ENCODE data around the gene ANKRD44.
"Not testable (repeated sequence)": the region's sequence is repeated elsewhere in the genome, so short reads cannot be mapped to it uniquely, and the experiment has no call there.

Gene ANKRD44

DNA sequence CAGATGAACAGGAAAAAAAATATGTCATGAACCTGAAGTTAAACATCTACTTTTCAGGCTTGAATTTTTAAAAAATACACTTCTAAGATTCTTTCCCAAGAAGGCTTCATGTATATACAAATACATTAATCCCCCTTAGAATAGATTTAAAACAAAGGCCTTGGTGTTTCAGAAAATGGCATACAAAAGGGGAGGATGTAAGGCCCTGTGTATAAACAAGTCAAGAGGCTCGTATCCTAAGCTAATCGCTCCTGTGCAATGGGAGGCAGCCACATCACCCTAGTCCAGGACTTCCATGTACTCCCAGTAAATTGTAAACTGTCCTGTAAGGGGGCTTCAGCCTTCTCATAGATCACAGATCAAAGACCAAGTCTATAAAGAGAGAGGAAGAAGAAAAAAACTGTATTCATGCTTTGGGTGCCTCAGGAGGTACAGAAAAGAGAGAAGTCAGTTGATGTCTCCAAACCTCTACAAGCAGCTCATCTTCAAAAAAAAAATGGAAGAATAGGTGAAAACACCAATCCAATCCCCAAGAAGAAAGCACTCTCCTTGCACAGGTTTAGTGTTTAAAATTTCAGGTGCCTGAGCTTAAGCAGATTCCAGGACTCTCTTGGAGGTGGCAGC is 53.9 kb downstream of the ANKRD44 start:
- DNase-seq (ENCODE audit: low spot score), result no peak

- DNase-seq (ENCODE audit: low spot score), result no peak
Measured at GRCh38 chr2:197256021-197256420, 54.6 kb downstream of the ANKRD44 start.

DNA sequence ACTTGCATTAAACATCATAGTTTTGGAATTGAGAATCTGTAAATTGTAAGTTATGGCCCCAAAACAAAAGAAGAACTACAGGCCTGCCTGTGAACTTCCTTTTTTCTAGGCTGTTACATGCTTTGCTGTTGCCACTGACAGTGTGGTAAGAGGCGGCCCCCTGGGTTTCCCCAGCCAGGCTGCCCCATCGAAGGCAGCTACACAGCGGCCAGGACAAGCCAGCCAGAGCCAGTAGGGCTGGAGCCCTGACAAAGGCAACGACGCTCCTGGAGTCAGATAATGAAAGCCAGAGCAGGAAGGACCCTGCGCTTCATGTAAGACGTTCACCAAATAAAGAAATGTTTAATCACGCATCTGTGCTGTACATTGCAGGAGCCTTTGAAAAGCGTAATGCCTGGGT is 55.0 kb downstream of the ANKRD44 start:
- peak; percentile 11 for DNase-seq (ENCODE audit: low spot score)

DNA sequence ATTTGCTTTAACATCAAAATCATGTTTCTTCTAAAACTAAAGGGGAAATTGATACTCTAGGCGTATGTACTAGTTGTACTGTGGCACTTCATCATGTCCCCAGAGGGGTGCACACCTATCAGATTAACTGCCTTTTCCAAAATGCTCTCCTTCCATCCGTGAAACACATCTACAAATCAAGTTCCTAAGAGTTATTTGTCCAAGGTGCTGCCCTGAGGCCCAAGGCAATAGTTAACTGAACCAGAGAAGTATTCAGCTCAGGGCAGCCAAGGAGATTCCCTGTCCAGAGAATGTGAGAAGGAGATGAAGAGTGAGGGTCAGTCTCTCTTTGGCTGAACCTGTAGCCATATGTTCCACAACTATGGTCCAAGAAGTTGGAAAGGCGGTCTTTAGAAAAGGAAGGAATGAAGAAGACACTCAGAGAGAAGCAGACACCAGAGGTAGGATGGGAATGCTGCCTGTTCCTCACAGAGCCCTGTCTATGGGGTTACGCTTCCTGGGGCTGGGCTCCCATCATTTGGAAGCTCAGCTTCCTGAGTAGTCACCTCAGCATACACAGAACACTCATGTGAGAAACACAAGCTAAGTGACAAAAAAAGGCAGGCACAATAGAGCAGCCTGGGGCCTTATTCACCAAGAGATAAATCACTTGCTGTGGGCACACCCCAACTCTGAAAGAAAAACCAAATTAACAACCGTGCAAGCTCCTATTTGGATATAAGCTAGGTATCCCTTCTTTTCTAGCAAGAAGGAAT is 55.6 kb downstream of the ANKRD44 start:
- no peak for DNase-seq (ENCODE audit: low spot score)

DNA sequence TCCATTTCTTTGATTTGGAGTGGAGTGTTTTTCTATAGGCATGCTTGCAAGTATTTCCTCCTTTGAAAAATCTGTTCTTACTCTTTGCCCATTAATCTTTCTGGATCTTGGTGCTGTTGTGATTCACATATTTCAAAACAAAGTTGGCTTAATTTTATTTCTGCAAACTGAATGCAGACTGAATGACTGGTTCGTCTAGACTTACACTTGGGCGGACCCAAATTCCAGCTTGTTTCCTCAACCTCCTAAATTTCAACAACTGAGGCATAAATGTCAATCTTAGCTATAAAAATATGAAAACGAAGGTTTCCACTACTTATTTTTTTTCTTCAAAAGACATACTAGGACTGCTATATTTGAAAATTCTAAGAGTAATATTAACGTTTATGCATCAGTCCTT is 59.0 kb downstream of the ANKRD44 start:
- DNase-seq (ENCODE audit: low spot score), result no peak

DNA sequence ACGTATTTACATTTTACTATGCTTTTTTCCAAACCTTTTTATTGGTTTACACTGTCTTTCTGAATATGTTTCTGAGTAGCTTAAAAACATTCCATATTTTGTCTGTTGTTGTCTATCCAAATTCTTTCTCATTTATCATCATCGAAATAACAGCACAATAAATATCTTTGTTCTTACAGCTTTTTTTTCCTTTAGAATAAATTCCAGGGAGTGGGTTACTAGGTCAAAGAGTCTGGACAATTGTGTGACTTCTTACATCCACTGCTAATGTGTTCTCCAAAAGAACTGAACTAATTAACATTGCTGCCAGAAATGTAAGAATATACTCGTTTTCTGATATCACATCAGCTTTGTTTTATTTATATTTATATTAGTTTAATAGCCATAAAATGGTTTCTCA is 59.4 kb downstream of the ANKRD44 start:
- DNase-seq (ENCODE audit: low spot score), result no peak

GRCh38 chr2:197250084-197250397 is 60.5 kb downstream of the ANKRD44 start:
- DNase-seq (ENCODE audit: low spot score), result no peak

DNA sequence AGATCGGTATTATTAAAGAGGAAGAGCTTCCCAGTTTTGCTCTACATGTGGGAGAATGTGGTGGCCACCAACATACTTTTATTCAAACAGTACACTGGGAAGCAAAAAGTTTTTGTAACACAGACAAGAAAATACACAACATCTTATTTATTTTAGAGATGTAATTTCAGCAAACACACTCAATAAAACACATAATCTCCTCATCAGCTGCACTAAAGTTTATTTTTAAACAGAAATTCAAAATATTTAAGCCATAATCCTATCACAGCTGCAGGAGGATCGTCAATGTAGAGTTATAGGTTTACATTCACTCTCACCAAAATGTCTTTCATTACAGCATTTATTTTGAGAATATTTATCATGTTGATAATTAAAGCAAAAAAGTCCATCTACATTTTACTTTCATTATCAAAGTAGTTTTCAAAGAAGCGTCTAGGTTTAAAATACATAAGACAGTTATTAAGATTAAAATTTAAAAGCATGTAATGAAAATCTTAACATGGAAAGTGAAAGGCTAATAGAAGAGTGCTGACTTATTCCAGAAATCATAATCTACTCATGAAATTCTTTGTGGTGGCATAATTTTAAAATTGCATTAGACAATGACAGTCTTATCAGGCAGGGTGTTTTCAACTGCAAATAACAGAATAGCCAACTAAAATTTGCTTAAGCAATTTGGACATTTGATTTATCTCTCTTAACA is 61.0 kb downstream of the ANKRD44 start:
- DNase-seq (ENCODE audit: low spot score), result no peak

DNA sequence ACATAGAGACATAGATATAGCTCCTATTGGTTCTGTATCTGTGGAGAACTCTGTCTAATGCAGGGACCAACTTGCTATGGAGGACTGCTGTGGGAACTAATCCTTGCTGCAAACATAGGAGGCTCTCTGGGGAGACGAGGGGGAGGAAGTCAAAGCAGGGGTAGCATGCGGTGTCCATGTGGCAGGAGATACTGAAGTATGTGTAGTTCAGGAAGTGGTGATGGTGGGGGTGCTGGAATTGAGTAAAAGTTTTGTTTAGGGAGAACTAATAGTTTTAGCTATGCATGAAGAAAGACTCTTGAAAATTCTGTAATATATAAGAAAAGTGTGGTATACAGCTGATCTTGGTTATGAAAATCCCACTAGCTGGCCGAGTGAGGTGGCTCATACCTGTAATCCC is 62.0 kb downstream of the ANKRD44 start:
- no peak for DNase-seq (ENCODE audit: low spot score)

DNA sequence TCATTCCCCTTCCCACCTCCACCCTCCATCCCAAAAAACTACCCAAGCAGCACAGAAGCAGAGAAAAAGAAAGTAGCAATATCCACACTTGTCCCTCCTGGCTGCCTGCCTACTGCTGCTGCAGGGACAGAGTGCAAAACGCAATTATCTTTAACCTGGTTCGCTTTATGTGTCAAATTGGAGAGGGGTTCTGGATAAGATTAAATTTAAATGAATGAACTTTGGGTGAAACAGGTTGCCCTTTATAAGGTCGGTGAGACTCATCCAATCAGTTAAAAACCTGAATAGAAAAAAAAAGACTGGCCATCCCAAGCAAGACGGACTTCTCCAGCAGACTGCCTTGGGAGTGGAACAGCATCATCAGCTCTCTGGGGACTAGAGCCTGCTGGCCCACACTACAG is 62.6 kb downstream of the ANKRD44 start:
- no peak for DNase-seq (ENCODE audit: low spot score)

DNA sequence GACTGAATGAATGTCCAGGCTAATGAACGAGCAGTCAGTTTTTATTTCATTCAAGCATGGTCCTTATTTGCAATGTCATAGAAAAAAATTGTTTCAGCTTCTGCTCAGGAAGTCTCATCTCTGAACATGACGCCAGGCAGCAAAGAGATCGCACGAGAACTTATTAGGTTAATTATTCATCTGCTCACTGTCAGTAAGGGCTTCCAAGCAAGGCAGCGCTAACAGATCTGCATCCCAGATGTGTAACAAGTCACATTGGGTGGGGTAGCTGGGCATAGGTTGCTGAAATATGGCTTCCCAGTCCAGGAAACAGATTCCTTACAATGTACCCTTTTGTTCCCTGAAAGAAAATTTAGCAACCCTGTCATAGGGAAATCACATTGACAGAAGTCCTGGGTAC is 63.5 kb downstream of the ANKRD44 start:
- no peak for DNase-seq (ENCODE audit: low spot score)

- DNase-seq (ENCODE audit: low spot score), result no peak
Measured at GRCh38 chr2:197245829-197246804, 64.5 kb downstream of the ANKRD44 start.

DNA sequence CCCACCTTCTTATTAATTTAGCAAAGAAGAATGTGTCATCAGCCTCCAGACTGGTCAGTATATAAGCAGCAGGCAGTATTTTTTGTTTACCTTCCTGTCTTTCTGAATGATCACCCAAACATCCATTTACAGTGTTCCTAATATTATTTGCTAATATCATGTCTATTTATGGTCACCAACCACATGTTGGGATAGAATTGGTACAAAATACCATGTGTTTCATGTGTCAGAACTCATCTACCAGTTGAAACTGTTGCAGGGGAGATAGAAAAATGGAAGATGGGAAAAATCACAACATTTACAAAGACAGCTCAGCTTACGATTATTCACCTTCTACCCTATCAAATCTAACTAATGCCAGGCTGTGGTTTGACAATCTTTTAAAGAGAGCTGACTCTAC is 66.2 kb downstream of the ANKRD44 start:
- no peak for DNase-seq (ENCODE audit: low spot score)

DNA sequence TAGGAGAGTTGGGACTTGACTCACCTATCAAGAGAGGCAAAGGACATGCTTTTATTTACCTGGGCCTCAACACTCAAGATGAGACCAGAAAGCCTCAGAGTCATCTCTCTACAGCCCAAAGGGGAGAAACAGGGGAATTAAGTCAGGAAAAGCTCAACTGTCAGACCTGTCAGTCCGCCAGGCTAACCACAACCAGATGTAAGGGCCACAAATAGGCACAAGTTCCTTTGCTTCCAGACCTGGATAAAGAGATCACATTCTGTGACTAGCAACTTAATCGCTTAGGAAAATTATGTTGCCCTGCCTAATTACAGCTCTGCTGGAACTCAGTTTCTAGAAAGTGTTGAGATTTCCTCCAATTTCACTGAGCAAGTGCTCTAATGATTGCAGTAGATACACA is 67.9 kb downstream of the ANKRD44 start:
- no peak for DNase-seq (ENCODE audit: low spot score)

GRCh38 chr2:197241596-197241995 is 69.0 kb downstream of the ANKRD44 start:
- DNase-seq (ENCODE audit: low spot score), result no peak

DNA sequence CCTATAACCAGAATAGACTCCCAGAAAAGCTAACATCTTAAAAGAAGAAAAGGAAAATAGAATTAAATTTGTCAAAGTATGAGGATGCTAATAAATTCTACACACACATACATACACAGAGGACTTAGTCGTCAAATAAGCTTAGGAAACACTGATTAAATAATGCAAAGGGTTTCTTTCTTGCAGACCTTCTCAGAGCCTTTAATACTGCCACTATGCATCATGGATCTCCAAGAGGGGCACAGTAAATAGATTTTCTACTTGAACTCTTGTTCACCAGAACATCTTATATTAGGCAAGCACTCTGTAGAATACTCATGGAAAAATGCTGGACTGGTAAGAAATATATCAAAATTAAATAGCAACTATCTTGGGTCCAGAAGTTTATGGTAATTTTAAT is 69.4 kb downstream of the ANKRD44 start:
- DNase-seq (ENCODE audit: low spot score), result no peak

DNA sequence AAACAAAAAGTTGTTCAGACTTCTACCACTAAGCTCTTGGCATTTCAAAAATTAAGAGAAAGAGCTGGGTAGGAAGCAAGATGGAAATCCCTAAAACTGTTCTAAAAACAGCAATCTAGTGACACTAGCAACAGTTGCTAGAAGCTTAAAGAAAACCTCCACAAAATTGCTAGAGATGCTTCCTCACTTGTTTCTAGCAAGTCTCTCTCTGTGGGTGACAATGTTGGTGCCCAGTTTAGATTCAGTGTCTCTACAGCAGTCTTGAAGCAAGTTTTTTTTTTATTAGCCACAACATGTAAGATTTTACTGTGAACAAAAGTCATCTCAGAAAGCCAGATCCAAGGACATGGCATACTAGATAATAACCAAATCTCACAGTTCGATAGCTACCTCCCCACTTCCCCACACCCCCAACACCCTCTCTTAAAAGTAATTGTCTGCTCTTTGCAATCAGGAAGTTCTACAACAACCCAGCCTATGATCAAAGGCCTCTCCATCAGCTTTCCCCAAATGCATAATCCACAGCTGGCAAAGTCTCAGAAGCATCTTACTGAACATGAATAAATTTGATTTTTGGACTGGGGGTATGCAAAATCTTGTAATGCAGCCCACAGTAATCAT is 70.0 kb downstream of the ANKRD44 start:
- DNase-seq (ENCODE audit: low spot score), result no peak

DNA sequence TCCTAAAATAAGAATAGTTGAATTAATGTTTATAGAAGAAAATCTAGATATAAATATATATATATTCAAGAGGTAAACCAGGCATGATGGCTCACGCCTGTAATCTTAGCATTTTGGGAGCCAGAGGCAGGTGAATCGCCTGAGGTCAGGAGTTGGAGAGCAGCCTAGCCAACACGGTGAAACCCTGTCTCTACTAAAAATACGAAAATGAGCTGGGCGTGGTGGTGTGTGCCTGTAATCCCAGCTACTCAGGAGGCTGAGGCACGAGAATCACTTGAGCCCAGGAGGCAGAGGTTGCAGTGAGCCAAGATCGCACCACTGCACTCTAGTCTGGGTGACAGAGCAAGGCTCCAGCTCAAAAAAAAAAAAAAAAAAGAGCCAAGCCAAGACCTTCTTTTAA is 70.6 kb downstream of the ANKRD44 start:
- DNase-seq (ENCODE audit: low spot score), result not testable (repeated sequence)

DNA sequence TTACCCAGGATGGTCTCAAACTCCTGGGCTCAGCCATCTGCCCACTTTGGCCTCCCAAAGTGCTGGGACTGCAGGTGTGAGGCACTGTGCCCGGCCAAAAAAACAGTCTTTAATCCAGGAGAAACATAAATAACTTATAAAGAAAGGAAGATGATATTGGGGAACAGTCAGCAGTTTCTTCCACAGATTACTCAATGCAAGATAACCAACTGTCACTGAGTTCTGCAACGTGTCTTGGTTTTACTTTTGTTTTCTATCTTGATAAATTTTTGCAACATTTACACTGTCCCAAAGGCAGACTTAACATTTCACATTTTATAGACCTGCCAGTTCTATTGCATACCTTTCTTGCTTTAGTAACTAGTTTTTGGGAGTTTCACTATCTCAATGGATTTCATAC is 71.1 kb downstream of the ANKRD44 start:
- no peak for DNase-seq (ENCODE audit: low spot score)

- DNase-seq (ENCODE audit: low spot score), result no peak
Measured at GRCh38 chr2:197238043-197238365, 72.6 kb downstream of the ANKRD44 start.

- no peak for DNase-seq (ENCODE audit: low spot score)
Measured at GRCh38 chr2:197237291-197238042, 73.1 kb downstream of the ANKRD44 start.

Measured in cerebellar cortex (tissue), 1 donor.